GM19397 (cell line): ENCODE results near the gene CERK.
A peak's percentile ranks its signal among the peaks of the same experiment; 100 is the strongest.

Experiments used
- ATAC-seq: cut with Tn5 transposase; IDR thresholded peaks from one replicate; pipeline ENCODE4 v1.9.1; 2021; ENCODE audit warnings: mild to moderate bottlenecking, moderate library complexity; ENCODE audit not compliant: unreplicated experiment

CERK gene

DNA sequence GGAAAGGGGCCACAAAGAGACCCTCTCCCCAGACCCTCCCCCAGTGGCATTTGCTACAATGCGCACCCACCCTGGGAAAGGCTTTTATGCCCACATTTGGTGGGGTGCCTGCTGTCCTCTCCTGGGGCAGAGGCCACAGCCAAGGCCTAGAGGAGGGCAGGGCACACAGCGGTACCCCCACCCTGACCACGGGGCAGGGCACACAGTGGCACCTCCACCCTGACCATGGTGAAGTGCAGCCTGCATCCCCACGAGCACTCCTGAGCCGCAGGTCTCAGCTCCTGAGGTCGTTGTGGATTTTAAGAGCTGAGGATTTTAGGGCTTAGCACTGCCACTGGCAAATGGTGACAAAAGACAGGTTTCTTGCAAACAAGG lies 34.1 kb downstream of the CERK start:
- no peak for ATAC-seq

DNA sequence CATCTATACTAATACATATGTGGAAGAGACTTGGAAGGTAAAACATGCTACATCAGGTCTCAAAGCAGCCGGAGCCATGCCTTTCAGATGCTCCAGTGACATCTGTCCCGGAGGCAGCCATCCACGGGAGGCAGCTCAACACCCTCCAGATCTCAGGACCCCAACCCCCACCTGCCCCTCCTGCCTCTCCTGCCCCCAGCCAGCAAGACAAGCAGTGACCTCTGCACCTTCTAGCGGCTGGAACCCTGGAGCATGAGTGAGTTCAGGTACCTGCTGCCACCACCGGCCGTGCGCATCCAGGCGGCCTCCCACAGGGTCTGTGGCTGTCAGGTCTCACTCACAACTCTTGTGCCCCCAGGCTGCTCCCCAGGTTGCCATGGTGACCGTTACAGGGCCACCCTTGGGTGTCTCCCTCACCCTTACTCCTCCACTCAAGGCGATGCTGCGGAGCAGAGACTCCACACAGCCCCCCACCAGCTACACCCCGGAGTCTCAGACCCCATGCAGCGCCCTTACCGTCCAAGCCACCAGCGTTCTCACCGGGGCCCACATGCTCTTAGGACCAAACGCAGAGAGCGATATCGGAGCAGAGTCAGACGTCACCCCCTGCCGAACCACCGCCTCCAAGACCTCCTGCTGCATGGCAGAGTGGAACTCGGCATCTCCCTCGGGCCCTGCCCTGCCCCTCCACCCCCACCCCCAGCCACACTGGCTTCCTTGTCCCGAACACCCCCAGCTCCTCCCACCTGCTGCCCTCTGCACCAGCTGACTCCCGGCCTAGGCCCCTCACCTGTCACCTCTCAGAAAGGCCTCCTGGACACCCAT lies 34.7 kb downstream of the CERK start:
- ATAC-seq: no peak

DNA sequence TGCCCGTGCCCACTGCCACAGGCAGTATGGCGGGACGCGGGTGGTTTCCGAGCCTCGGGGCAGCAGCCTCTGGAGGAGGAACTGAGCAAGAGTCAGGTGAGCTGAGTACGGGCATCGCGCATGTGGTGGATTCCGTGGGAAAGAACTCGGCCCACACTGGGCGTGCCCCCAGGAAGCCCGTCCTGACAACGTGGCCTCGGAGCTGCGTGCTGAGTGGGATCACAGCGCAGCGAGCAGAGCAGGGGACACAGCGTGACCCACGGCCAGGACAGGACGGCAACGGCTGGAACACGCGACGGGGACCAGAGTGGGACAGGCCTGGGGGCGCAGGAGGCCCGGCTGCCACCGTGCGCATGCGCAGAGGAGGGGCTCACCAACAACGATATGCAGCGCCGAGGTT lies 36.8 kb downstream of the CERK start:
- no peak for ATAC-seq

- ATAC-seq: no peak
These were observed 39.0 kb downstream of the CERK start for GRCh38 chr22:46699091-46699490.

- ATAC-seq: no peak
These were observed 40.1 kb downstream of the CERK start for GRCh38 chr22:46697811-46698515.

- no peak for ATAC-seq
These were observed 41.4 kb downstream of the CERK start for GRCh38 chr22:46696614-46697013.

- no peak for ATAC-seq
These were observed 41.9 kb downstream of the CERK start for GRCh38 chr22:46696229-46696518.

GRCh38 chr22:46695346-46696228 lies 42.5 kb downstream of the CERK start:
- ATAC-seq: no peak

DNA sequence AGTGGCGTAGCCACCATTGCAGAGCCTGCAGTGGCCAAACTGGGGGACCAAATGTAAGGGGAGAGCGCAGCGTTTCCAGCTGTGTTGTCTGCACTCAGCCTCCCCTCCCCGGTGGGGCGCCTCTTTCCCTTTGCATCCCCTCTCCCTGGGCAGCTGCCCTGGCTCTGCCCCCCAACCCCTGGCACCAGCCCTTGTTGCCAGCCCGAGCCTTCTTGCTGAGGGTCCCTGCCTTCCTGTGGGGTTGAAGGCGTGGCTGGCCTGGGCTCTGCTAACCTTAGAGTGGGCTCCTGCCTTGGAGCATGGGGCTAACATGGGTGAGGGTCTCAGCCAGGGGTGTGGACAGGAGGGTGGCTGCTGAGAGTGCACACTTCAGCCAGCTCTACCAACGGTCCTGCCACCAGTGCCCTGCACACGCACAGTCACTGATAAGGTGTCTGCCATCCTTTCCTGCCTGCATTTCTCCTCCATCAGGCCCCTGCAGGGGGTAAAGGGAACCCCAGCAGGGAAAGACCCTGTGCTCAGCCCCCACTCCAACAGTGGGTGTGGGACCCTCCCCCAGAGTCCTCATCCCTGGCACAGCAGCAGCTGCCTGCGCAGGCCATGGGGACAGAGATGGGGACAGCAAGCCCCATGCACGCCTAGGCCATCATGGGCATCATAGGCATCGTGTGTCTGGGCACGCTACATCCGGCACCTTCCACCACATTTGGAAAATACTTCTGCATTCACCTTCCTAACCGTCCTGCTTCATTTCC lies 43.5 kb downstream of the CERK start:
- ATAC-seq: no peak

DNA sequence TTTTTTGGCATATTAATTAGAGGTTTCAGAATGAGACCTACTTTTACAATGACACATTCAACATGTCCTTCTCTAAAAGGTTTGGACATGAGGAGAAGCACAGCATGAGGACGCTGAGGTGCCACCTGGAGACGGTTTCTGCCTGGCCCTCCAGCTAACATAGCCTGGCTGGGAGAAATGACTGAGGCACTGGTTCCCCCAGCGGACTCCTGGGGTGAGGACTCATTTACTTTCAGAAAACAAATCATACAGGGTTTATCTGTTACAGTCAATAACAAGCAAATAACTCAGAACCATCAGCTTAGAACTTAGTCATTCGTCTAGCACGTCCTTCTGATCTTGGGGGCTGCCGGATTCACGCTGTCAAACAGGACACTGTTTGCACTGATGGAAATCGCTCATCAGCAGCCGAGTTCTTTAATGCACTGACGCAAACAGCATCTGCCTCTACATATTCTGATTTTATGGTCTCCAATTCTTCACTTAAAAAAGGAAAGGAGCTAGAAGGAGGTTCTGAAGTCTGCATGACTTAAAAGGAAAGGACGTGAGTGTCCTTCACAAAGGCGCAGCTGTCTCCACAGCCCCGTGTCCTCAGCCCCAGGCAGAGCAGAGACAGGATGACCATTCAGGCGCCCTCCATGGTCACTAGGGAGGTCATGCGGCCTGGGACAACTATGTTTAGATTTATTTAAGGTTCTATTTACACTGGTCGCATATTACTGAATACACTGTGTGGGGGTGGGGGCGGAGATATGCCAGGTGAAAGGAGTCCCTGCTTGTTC lies 44.2 kb downstream of the CERK start:
- ATAC-seq: no peak

DNA sequence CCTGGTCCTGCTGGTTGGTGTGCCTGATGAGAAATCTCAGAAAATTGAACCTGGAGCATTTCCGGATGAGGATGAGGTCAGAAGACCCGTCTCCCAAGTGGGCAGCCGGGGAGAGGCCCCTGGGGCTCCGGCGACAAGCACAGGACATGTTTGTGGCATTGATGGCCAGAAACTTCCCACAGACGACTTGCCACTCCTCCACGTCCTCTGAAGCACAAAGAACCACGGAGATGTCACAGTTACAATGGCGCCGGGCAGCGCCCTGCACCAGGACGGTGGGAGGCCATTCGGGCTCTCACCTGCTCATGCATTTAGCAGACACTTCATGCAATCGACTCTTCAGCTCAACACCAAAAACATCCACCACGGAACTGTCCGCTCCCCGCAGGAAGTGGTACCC lies 46.5 kb downstream of the CERK start:
- ATAC-seq: no peak

GRCh38 chr22:46690146-46690545 lies 47.9 kb downstream of the CERK start:
- no peak for ATAC-seq

GRCh38 chr22:46688949-46689348 lies 49.1 kb downstream of the CERK start:
- no peak for ATAC-seq

DNA sequence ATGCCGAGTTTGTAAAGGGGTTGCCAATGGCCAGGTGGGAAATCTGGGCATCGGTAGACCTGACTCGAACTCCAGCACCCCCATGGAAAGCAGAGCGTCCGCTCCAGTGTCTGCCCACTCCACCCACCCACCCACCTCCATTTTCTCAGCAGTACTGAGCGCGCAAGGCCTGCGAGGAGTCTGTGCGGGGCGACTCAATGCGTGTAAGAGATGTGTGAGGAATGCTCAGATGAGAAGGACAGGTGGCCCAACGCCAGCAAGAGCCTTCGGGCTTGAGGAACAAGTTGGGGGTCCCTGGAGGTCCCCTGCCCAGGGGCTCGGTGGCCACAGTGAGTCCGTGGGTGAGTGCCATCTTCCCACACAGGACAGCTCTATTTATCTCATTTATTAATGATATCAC lies 50.6 kb downstream of the CERK start:
- ATAC-seq: no peak

GRCh38 chr22:46687048-46687444 lies 51.0 kb downstream of the CERK start:
- ATAC-seq: no peak

- ATAC-seq: no peak
These were observed 51.6 kb downstream of the CERK start for GRCh38 chr22:46686221-46687047.

DNA sequence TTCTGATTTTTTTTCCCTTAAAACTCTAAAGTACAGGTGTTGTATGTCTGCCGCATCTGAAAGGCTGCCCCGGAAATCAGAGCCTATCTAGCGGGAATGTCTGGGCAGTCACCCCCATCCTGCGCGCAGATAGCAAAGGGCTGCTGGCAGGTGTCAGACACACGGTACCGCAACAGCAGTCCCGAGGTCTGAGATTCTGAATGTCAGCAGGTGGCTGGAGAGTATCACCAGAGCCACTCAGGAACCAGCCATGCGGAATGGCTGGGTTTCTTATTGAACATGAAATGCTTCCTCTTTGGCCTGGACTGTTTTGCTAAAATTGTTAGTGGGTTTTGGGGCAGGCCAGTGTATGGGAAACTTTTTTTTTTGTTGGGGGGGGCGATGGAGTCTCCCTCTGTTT lies 53.3 kb downstream of the CERK start:
- peak; percentile 85 for ATAC-seq

DNA sequence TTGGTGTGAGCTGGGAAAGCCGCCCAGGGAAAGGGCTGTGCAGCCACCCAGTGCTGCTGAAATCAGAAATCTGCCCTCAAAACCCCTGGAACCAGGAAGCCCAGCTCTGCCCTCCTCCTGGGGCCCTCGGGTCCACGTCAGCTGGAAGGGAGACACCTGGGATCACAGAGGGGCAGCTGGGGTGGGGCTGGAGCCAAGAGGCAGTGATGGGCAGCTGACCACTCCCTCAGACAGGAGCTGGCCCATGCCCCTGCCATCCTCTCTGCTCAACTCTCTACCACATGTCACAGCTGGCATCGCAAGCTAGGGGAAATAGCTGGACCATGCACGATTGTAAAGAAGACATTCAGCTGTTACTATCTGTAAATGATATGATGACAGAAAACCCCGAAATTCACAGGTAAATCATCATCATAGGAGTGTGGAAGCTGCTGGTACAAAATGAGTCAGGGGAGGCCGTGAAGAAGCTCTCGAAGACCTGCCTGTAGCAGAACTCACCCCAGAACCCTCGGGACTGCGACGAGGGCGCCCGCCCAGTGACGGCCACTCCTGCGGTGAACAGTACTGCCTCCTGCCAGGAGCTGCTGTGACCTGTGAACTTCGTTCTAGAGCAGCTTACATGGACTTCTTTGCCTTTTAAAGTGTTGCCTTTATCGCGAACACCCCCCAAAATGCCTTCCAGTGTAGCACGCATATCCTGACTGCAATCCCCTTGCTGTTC lies 55.9 kb downstream of the CERK start:
- no peak for ATAC-seq

GRCh38 chr22:46681010-46681409 lies 57.0 kb downstream of the CERK start:
- no peak for ATAC-seq
